HL-60 (cell line): Measurements from ENCODE around the gene CTCF.
"Not testable (repeated sequence)": the region's sequence is repeated elsewhere in the genome, so short reads cannot be mapped to it uniquely, and the experiment has no call there.

Source experiments
- DNase-seq, 2 experiments: peaks; one replicate each; pipeline ENCODE4 v3.0.0-alpha.2; 2010 to 2020; ENCODE audit warnings: low read depth in 1 of 2, low spot score in 1 of 2
- H3K27ac ChIP-seq: fragments of 250-450 bp; sonication (Bioruptor Pico); replicated peaks from 2 replicates; pipeline ENCODE4 v1.5.1; 2020; ENCODE audit warnings: mild to moderate bottlenecking, moderate library complexity
- H3K27me3 ChIP-seq: fragments of 250-450 bp; sonication (Bioruptor Pico); 2 replicates; pipeline ENCODE4 v1.5.1; 2021; ENCODE audit warnings: mild to moderate bottlenecking, moderate library complexity; ENCODE audit not compliant: insufficient read depth, poor library complexity, severe bottlenecking
- H3K4me3 ChIP-seq: replicated peaks from 2 replicates; pipeline ENCODE4 v1.5.1; 2011; ENCODE audit warnings: mild to moderate bottlenecking, control low read depth, low read length; ENCODE audit not compliant: insufficient read depth
- CTCF ChIP-seq: IDR thresholded peaks from one replicate; pipeline ENCODE4 v1.5.1; 2011; ENCODE audit warnings: low read length, control low read depth, inconsistent platforms; ENCODE audit not compliant: insufficient read depth
- GABPA ChIP-seq: IDR thresholded peaks from 2 replicates; pipeline ENCODE4 v1.6.1; 2012; ENCODE audit warnings: low read depth
- POLR2AphosphoS5 ChIP-seq: IDR thresholded peaks from 2 replicates; pipeline ENCODE4 v1.6.1; 2012; ENCODE audit warnings: low read depth
- REST ChIP-seq: IDR thresholded peaks from 2 replicates; pipeline ENCODE4 v1.6.1; 2012; ENCODE audit warnings: low read depth; ENCODE audit not compliant: insufficient replicate concordance
- SPI1 ChIP-seq: IDR thresholded peaks from 2 replicates; pipeline ENCODE4 v1.6.1; 2012; ENCODE audit warnings: low read depth, mild to moderate bottlenecking, borderline replicate concordance
- long read RNA-seq: library from polyadenylated mRNA; unstranded; transcript quantifications from one replicate; pipeline ENCODE4 v2.0.0, GENCODE V29; 2020

Gene CTCF
- long read RNA-seq, partial matches to known transcripts = 9 of 19 reads
- long read RNA-seq, other reads (novel, unspliced or antisense) = 5 of 19 reads

GRCh38 chr16:67562526-67562917, at the start of gene CTCF:
CTCF (plus strand) TSS chr16:67562526; CDS start chr16:67610833, 48,307 bp downstream.
- DNase-seq = peak; percentile 60 to 79
- H3K27ac ChIP-seq = peak within 1 kb of the TSS; percentile 99
- no peaks in the 10 kb centered on the region for H3K27me3 ChIP-seq
- TF ChIP-seq SPI1 (no peak), CTCF (peak; percentile 43)
- peak within 1 kb of the TSS; percentile 56 for H3K4me3 ChIP-seq

- not testable (repeated sequence) for H3K4me3 ChIP-seq, H3K27me3 ChIP-seq, DNase-seq, H3K27ac ChIP-seq
Measured at GRCh38 chr16:67513892-67514291, 48.4 kb upstream of the CTCF start.

GRCh38 chr16:67514382-67514828, 47.9 kb upstream of the CTCF start:
- H3K27me3 ChIP-seq = no peaks in the 10 kb centered on the region
- peak overlapping the region; percentile 44 for H3K27ac ChIP-seq
- TF ChIP-seq CTCF = peak; percentile 72
- TF ChIP-seq POLR2AphosphoS5 = no peak
- H3K4me3 ChIP-seq = no peak overlapping the region
- peak; percentile 83 to 90 for DNase-seq

GRCh38 chr16:67516296-67517154, 45.8 kb upstream of the CTCF start:
- Histone ChIP-seq H3K4me3 (no peak overlapping the region), H3K27me3 (no peaks in the 10 kb centered on the region), H3K27ac (no peak overlapping the region)
- TF ChIP-seq REST (no peak), GABPA (no peak), POLR2AphosphoS5 (no peak), SPI1 (no peak), CTCF (no peak)
- DNase-seq = no peak

- no peaks in the 10 kb centered on the region for H3K27me3 ChIP-seq
- H3K27ac ChIP-seq = no peak overlapping the region
Measured at GRCh38 chr16:67517155-67517445, 45.2 kb upstream of the CTCF start.

More at GRCh38 chr16:67517155-67517445, 45.2 kb upstream of the CTCF start:
- no peak overlapping the region for H3K4me3 ChIP-seq
- TF ChIP-seq POLR2AphosphoS5 (no peak), GABPA (no peak), REST (no peak), CTCF (no peak), SPI1 (no peak)
- DNase-seq = peak in 1 of 2 experiments; percentile 12
